ENCODE measurements around the gene DFFA.
A peak's percentile ranks its signal among the peaks of the same experiment; 100 is the strongest.
"Not testable (repeated sequence)": the region's sequence is repeated elsewhere in the genome, so short reads cannot be mapped to it uniquely, and the experiment has no call there.

DFFA gene

DNA sequence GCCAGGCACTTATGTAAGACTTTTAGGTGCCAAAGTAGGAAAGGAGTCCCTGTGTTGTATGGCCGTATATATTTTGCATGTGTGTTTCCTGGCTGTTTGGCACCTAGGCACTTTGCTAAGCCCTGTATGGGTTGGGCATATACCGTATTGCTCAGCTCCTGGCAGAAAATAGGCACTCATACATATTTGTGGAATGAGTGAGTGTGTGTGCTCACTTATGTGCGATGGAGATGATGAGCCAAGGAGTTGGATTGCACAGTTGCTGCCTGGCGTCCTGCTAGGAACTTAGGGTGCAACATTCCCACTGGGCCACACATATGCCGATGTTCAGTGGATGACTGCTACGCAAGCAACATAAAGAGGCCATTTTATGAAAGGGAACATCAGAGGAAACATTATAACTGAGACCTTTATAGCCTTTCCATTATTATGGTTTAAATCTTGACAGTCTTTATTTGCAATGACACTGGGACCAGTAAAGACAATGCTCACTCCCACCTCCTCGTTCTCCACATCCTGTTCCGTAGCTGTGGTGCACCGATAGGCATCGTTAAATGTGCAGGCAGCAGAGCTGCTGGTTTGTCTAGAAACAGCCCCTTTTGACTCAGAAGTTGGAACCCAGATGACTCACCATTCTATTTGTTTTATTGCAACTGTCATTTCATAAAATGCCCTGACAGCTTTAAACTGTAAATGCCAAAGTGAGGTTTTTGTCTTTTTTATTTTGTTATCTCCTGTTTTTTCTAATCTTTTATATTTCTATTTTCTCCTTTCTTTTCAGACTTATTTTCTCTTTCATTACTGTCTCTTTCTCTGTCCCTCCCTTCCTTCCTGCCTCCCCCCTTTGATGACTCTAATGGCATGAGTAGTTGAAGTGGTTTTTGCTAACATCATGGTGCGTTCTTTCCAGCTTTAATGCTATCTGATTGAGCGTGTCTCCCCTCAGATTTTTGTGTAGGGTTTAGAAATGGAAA lies 38.5 kb upstream of the DFFA start:
- Mint-ChIP-seq H3K9me3 (no peaks in the 10 kb centered on the region), H3K4me3 (peak overlapping the region; percentile 83), H3K27ac (peak overlapping the region; percentile 99), H3K27me3 (ENCODE audit: low read depth) (no peaks in the 10 kb centered on the region), H3K4me1 (ENCODE audit: low read depth) (peaks cover 64% of the 10 kb centered on the region), H3K36me3 (ENCODE audit: low read depth) (peaks cover 19% of the 10 kb centered on the region)
- DNase-seq (ENCODE audit: low spot score) = peak; percentile 88

DNA sequence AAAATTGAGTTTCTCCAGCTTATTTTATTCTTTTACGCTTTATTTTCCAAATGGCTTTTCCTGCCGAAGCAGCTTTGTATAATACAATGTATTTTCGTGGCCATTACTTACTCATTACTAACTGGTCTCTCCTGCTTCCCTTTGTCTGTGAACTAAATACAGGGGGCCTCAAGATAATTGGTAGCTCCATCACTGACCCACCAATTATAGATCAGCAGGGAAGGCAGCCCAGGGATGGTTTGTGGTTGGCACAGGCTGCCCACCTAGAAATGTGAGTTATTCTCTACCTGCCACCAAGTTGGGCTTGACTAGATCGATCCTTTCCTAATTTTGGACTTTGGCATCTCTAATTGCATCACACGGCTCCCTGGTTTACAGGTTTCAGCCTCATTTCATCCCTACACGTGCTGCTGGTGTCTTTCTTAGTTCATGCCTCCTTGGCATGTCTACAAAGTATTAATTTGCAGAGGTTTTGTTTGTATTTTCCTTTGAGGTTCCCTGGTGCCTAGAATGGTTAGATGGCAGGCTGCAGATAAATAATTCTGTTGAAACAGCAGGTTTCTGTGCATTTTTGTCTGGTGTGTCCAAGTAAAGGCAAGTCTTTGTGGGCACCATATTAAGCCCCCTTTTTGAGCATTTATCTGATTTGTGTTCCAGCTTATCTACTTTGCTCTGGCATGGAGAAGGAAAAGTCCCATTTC lies 37.6 kb upstream of the DFFA start:
- peaks cover 19% of the 10 kb centered on the region for H3K36me3 Mint-ChIP-seq (ENCODE audit: low read depth)
- H3K4me3 Mint-ChIP-seq = peak overlapping the region; percentile 83
- no peak for DNase-seq (ENCODE audit: low spot score)
- H3K9me3 Mint-ChIP-seq = no peaks in the 10 kb centered on the region
- peak overlapping the region; percentile 99 for H3K27ac Mint-ChIP-seq
- H3K27me3 Mint-ChIP-seq (ENCODE audit: low read depth) = no peaks in the 10 kb centered on the region
- H3K4me1 Mint-ChIP-seq (ENCODE audit: low read depth) = peaks cover 60% of the 10 kb centered on the region

- H3K4me1 Mint-ChIP-seq (ENCODE audit: low read depth) = peaks cover 47% of the 10 kb centered on the region
- peak overlapping the region; percentile 21 for H3K4me3 Mint-ChIP-seq
- DNase-seq (ENCODE audit: low spot score) = no peak
- no peaks in the 10 kb centered on the region for H3K27me3 Mint-ChIP-seq (ENCODE audit: low read depth)
- no peaks in the 10 kb centered on the region for H3K9me3 Mint-ChIP-seq
- peak overlapping the region; percentile 47 for H3K27ac Mint-ChIP-seq
- H3K36me3 Mint-ChIP-seq (ENCODE audit: low read depth) = peaks cover 17% of the 10 kb centered on the region
Observed at GRCh38 chr1:10508511-10508951, 36.2 kb upstream of the DFFA start.

DNA sequence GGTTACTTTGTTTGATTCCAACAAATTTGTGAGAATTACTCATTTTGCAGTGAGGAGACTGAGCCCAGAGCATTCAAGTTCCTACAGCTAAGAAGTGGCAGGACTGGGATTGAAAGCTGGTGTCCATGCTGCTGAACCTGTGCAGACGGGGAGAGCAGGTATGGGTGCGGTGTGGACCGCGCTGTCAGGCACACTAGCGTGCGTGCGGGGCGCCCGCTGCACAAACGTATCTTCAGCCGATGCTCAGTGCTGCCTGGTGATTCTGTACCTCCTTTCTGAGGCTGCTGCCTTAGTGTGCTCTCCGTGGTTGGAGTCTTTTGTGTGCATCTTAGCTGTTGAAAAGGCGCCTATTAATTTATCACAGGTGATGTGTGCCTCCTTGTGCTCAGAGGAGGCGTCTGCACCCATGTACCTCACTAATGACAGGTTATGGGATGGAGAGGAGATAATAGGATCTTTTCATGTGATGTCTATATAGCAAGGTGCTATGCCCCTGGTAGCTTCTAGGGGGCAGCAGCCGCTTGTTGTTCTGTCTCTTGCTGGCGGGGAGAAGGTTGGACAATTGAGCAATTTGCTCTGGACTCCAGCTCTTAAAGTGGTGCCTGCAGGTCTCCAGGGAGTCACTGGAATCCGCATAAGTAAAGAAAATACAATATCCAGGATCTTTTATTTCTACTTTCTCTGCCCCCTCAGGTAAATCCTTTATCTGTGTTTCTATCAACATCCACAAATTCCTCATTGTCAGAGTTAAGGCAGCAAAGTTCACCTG lies 35.0 kb upstream of the DFFA start:
- peak; percentile 35 for DNase-seq (ENCODE audit: low spot score)
- peaks cover 15% of the 10 kb centered on the region for H3K36me3 Mint-ChIP-seq (ENCODE audit: low read depth)
- H3K9me3 Mint-ChIP-seq = no peaks in the 10 kb centered on the region
- H3K27me3 Mint-ChIP-seq (ENCODE audit: low read depth) = no peaks in the 10 kb centered on the region
- H3K4me1 Mint-ChIP-seq (ENCODE audit: low read depth) = peaks cover 40% of the 10 kb centered on the region
- H3K27ac Mint-ChIP-seq = peak overlapping the region; percentile 62
- peak overlapping the region; percentile 44 for H3K4me3 Mint-ChIP-seq

- H3K27ac Mint-ChIP-seq = no peak overlapping the region
- H3K36me3 Mint-ChIP-seq (ENCODE audit: low read depth) = peaks cover 12% of the 10 kb centered on the region
- no peak overlapping the region for H3K4me3 Mint-ChIP-seq
- no peak for DNase-seq (ENCODE audit: low spot score)
- H3K9me3 Mint-ChIP-seq = no peaks in the 10 kb centered on the region
- peaks cover 42% of the 10 kb centered on the region for H3K4me1 Mint-ChIP-seq (ENCODE audit: low read depth)
- no peaks in the 10 kb centered on the region for H3K27me3 Mint-ChIP-seq (ENCODE audit: low read depth)
Observed at GRCh38 chr1:10506677-10507047, 34.3 kb upstream of the DFFA start.

GRCh38 chr1:10506046-10506676 lies 33.8 kb upstream of the DFFA start:
- H3K27me3 Mint-ChIP-seq (ENCODE audit: low read depth) = not testable (repeated sequence)

DNA sequence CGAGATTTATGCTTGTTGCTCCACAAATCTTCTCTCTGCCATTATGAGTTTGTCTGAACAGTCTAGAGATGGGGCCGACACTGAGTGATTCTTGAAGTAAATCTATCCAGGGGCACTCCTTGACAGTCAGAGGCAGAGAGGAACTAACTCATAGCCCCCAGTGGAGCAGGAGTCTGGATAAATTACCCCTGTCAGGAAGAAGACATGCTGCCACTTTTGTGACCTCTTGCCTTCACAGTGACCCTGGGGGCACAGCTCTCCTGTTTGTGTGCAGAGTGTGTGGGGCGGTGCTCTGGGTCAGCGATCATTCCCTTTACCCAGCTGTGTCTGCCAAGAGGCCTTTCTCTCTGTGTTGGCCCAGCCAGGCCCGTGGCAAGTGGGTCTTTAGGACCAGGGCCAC lies 31.9 kb upstream of the DFFA start:
- peaks cover 31% of the 10 kb centered on the region for H3K4me1 Mint-ChIP-seq (ENCODE audit: low read depth)

More at GRCh38 chr1:10506046-10506676, 33.8 kb upstream of the DFFA start:
- not testable (repeated sequence) for H3K27ac Mint-ChIP-seq; H3K4me3 Mint-ChIP-seq; DNase-seq (ENCODE audit: low spot score); H3K9me3 Mint-ChIP-seq
- Mint-ChIP-seq H3K4me1 (ENCODE audit: low read depth) (peaks cover 37% of the 10 kb centered on the region), H3K36me3 (ENCODE audit: low read depth) (peaks cover 10% of the 10 kb centered on the region)

DNA sequence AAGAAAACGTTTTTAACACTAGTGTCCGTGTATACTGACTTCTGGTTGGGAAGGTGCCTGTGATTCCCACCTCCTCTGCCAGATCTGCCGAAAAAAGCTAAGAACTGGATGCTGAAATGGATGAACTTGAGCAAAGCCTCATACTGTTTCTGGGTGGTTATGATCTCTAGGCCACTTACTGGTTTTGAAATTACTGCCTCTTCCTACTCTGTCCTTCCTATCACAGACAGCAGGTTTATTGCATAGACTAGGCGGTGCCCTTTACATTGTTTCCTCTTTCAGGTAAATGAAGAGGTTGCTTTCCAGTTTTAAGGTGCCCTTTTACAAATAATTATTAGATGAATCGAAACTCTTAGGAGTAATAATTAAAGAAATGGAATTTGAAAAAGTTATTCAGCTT lies 29.9 kb upstream of the DFFA start:
- H3K27ac Mint-ChIP-seq = peak overlapping the region; percentile 75
- H3K36me3 Mint-ChIP-seq (ENCODE audit: low read depth) = peaks cover 7% of the 10 kb centered on the region
- no peaks in the 10 kb centered on the region for H3K27me3 Mint-ChIP-seq (ENCODE audit: low read depth)
- peaks cover 36% of the 10 kb centered on the region for H3K4me1 Mint-ChIP-seq (ENCODE audit: low read depth)
- H3K4me3 Mint-ChIP-seq = peak overlapping the region; percentile 65
- no peaks in the 10 kb centered on the region for H3K9me3 Mint-ChIP-seq
- no peak for DNase-seq (ENCODE audit: low spot score)

More for the DNA sequence above, 31.9 kb upstream of the DFFA start:
- Mint-ChIP-seq H3K9me3 (no peaks in the 10 kb centered on the region), H3K4me3 (no peak overlapping the region), H3K27ac (no peak overlapping the region), H3K27me3 (ENCODE audit: low read depth) (no peaks in the 10 kb centered on the region), H3K36me3 (ENCODE audit: low read depth) (peaks cover 8% of the 10 kb centered on the region)
- no peak for DNase-seq (ENCODE audit: low spot score)

DNA sequence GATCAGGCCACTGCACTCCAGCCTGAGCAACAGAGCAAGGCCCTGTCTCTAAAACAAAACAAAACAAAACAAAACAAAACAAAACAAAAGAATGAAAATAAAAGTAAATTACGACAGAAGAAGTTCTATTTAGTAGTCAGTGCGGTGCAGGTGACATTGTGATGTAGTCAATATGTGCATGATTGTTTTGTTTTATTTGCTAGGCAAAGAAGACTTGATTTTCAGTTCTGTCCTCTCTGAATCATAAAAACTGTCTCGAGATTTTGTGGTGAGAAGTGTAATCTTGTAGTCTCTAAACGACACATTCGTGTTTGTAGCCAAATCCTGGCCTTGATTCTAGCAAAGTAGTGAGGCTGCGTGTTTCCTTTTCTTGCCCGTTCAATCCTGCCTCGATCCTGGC lies 25.9 kb upstream of the DFFA start:
- Mint-ChIP-seq H3K9me3 (no peaks in the 10 kb centered on the region), H3K4me1 (ENCODE audit: low read depth) (peaks cover 57% of the 10 kb centered on the region), H3K4me3 (peak overlapping the region; percentile 46), H3K36me3 (ENCODE audit: low read depth) (peaks cover 10% of the 10 kb centered on the region), H3K27ac (peak overlapping the region; percentile 78), H3K27me3 (ENCODE audit: low read depth) (no peaks in the 10 kb centered on the region)
- no peak for DNase-seq (ENCODE audit: low spot score)

DNA sequence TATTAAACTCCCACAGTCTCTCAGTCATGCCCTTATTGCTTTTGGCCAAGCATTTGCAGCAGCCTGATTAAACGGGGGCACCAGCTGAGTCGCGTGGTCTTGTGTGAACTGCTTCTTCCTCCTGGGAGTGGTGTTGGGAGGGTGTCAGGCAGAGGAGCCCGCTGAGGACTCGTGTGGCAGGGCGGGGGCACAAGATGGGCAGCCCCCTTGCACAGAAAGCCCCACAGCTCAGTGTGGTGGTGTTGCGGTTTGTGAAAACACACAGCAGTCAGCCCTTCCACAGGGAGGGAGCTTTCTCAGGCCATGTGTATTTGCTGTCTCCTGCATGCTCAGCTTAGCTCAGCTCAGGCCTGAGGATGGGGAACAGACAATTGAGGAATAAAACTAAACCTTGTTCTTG lies 24.8 kb upstream of the DFFA start:
- H3K36me3 Mint-ChIP-seq (ENCODE audit: low read depth) = peaks cover 10% of the 10 kb centered on the region
- H3K27ac Mint-ChIP-seq = no peak overlapping the region
- no peak overlapping the region for H3K4me3 Mint-ChIP-seq
- DNase-seq (ENCODE audit: low spot score) = no peak
- H3K4me1 Mint-ChIP-seq (ENCODE audit: low read depth) = peaks cover 53% of the 10 kb centered on the region
- no peaks in the 10 kb centered on the region for H3K9me3 Mint-ChIP-seq
- no peaks in the 10 kb centered on the region for H3K27me3 Mint-ChIP-seq (ENCODE audit: low read depth)

DNA sequence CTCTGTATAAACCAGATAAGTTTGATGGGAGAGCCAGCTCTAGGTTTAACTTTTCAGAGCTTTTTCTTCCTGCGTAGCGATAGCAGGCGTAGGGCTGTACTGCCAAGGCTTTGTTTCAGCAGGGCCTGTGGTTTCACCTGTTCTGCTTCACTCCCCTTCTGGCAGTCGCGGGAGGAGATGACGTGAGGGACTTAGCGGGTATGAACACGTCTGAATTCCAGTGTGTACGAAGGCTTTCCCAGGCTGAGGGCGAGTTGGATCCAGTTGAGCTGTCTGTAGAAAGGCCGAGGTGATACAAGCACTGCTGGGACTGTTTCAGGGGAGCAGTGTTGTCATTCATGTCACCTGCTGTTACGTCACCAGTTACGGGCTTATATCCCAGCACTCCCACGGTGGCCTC lies 23.6 kb upstream of the DFFA start:
- H3K36me3 Mint-ChIP-seq (ENCODE audit: low read depth) = peaks cover 10% of the 10 kb centered on the region
- peak overlapping the region; percentile 86 for H3K4me3 Mint-ChIP-seq
- H3K9me3 Mint-ChIP-seq = no peaks in the 10 kb centered on the region

DNA sequence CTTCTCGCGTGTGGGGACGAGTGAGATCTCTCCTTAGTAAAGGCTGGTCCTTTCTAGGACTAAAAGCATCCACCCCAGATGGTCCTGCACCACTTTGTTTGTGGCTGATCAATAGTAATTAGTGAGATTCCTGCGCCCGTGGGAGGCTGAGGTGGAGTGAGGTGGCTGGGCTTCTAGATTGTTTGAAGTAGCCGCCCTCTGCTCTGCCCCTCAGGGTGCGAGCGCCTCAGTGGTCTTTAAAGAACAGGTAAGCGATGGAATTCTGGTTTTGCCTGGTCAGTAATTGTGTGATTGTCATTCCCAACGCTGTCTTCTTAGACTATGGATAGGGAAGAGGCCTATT lies 23.1 kb upstream of the DFFA start:
- H3K36me3 Mint-ChIP-seq (ENCODE audit: low read depth) = peaks cover 10% of the 10 kb centered on the region
- peak overlapping the region; percentile 88 for H3K27ac Mint-ChIP-seq
- H3K4me1 Mint-ChIP-seq (ENCODE audit: low read depth) = peaks cover 48% of the 10 kb centered on the region
- no peak for DNase-seq (ENCODE audit: low spot score)
- no peaks in the 10 kb centered on the region for H3K27me3 Mint-ChIP-seq (ENCODE audit: low read depth)
- H3K9me3 Mint-ChIP-seq = no peaks in the 10 kb centered on the region
- peak overlapping the region; percentile 86 for H3K4me3 Mint-ChIP-seq

More for the DNA sequence above, 23.6 kb upstream of the DFFA start:
- H3K27ac Mint-ChIP-seq = peak overlapping the region; percentile 88
- peaks cover 49% of the 10 kb centered on the region for H3K4me1 Mint-ChIP-seq (ENCODE audit: low read depth)
- no peaks in the 10 kb centered on the region for H3K27me3 Mint-ChIP-seq (ENCODE audit: low read depth)
- no peak for DNase-seq (ENCODE audit: low spot score)

DNA sequence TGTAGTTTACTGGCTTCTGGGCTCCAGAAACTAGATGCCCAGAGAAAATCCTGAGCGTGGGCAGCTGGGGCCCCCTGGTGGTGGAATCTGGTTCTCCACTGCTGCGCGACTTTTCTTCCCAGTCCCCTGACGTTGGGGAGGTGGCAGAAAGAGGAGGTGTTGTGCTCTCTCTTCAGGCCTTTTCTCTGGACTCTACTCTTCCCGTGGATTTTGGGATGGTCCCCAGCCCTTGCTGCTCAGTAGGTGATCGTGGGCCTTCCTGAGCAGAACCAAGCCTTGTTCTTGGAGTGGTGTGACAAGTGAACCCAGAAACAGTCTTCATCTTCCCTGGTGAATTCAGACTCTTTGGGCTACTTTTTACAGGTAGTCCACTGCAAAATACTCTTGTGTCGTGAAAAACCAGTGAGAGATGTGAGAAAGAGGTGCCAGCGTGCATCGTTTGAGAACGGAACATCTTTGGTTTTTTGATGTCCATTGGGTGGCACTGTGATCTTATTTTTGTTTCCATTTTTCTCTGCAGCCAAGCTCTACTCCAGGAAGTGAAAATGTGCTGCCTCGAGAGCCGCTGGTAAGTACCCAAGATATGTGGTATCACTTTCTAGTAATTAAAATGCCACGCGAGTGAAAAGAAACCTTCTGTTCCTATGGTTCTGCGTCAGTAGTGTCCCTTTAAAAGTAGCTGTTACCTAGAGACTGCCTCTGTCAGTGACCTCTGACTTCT lies 22.6 kb upstream of the DFFA start:
- peak; percentile 72 for DNase-seq (ENCODE audit: low spot score)
- Mint-ChIP-seq H3K27ac (peak overlapping the region; percentile 88), H3K4me3 (peak overlapping the region; percentile 86), H3K9me3 (no peaks in the 10 kb centered on the region), H3K27me3 (ENCODE audit: low read depth) (no peaks in the 10 kb centered on the region), H3K36me3 (ENCODE audit: low read depth) (peaks cover 10% of the 10 kb centered on the region), H3K4me1 (ENCODE audit: low read depth) (peaks cover 47% of the 10 kb centered on the region)

All from T-helper 2 cell treated with Interferon-gamma antibody and Interleukin-4, amounts not matched to agents 5 μg/mL and 100 μg/mL, for 36 hours (primary cell).